Left lung (tissue), 10 donors: ENCODE data around the gene PIK3C2G. TPM values are rescaled to one million over a fixed set of nuclear protein-coding genes. Genes with fewer than 3 reads are reported as not detected.

Experiments
- ATAC-seq: fragments of 200-7000 bp; cut with Tn5 transposase; one replicate; pipeline ENCODE4 v1.9.1; 2020; ENCODE audit warnings: moderate library complexity
- DNase-seq, 4 donors: peaks; one replicate each; pipeline ENCODE4 v3.0.0-alpha.2; 2013 to 2020
- H3K27ac ChIP-seq, 2 donors: fragments of 200-600 bp; sonication (generic) in 1 of 2; one replicate each; pipeline versions ENCODE4 v1.5.0 to v1.8.0; 2020 to 2021
- H3K27me3 ChIP-seq, 2 donors: fragments of 200-600 bp; sonication (generic) in 1 of 2; one replicate each; pipeline versions ENCODE4 v1.5.0 to v1.8.0; 2020 to 2021
- H3K36me3 ChIP-seq, 2 donors: fragments of 200-600 bp; sonication (generic) in 1 of 2; one replicate each; pipeline versions ENCODE4 v1.5.0 to v1.8.0; 2020 to 2021
- H3K4me1 ChIP-seq, 2 donors: fragments of 200-600 bp; one replicate each; pipeline ENCODE4 v1.8.0; 2021
- H3K4me3 ChIP-seq, 2 donors: fragments of 200-600 bp; sonication (generic) in 1 of 2; one replicate each; pipeline versions ENCODE4 v1.5.0 to v1.8.0; 2020 to 2021; ENCODE audit warnings: mild to moderate bottlenecking in 1 of 2
- H3K9me3 ChIP-seq, 2 donors: fragments of 200-600 bp; sonication (generic) in 1 of 2; one replicate each; pipeline versions ENCODE4 v1.5.0 to v1.8.0; 2020 to 2021
- intact Hi-C, 2 donors: fragments of 100-400 bp; cut with DNase I; formaldehyde crosslinking; loops; one replicate each; pipeline versions ENCODE4 v1.11.2 to v1.14.2; 2022
- polyA plus RNA-seq, 6 donors: library from polyadenylated mRNA; unstranded; fragments of 120-200 nt; gene quantifications; one replicate each; pipeline ENCODE4 v1.2.1, GENCODE V29; 2013; ENCODE audit not compliant: insufficient read length in 6 of 6
- total RNA-seq, 2 donors: library from RNA; stranded (reverse); fragmentation: NEBNext Ultra II Directional; extraction: Animal tissue kit (Norgen Biotek cat#: 25700); gene quantifications; one replicate each; pipeline ENCODE4 v1.2.1, GENCODE V29; 2021
- TF ChIP-seq, protein P1 (sequence below), 2 donors: fragments of 200-600 bp; sonication (generic) in 1 of 2; IDR thresholded peaks; one replicate each; pipeline versions ENCODE4 v1.5.0 to v1.8.0; 2021; ENCODE audit warnings: antibody characterized with exemption in 2 of 2
- donor health status: DM: no; HTN: yes; CAD: no.
- donor health status: DM: no; HTN: no; CAD: no.

The PIK3C2G gene
- total and polyA plus RNA-seq, 8 donors: 0.13 to 28.1 (median 17.9) TPM

DNA sequence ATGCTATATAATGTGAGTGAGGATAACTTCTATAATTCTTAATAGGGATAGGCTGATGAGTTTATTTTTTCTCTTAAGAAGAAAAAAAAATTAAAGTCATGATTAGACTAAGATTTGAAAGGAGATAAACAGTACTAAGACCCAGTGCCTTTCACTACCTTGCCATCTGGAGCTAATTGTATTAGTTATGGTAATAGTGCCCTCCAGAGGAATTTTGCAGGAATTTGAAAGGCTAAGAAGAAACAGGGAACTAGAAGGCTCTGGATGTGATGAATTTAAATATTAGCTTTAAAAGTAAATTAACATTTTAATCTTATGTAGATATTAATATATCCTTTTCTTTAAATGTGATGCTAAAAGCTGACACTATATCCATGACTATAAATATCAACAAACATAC is 36.6 kb upstream of the PIK3C2G start:
- TF ChIP-seq, protein P1, sequence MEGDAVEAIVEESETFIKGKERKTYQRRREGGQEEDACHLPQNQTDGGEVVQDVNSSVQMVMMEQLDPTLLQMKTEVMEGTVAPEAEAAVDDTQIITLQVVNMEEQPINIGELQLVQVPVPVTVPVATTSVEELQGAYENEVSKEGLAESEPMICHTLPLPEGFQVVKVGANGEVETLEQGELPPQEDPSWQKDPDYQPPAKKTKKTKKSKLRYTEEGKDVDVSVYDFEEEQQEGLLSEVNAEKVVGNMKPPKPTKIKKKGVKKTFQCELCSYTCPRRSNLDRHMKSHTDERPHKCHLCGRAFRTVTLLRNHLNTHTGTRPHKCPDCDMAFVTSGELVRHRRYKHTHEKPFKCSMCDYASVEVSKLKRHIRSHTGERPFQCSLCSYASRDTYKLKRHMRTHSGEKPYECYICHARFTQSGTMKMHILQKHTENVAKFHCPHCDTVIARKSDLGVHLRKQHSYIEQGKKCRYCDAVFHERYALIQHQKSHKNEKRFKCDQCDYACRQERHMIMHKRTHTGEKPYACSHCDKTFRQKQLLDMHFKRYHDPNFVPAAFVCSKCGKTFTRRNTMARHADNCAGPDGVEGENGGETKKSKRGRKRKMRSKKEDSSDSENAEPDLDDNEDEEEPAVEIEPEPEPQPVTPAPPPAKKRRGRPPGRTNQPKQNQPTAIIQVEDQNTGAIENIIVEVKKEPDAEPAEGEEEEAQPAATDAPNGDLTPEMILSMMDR (IDR thresholded peaks at IDR 0.05): peak in 1 of 2 donors; percentile 40
- Histone ChIP-seq H3K27me3 (no peaks in the 10 kb centered on the region), H3K4me1 (no peaks in the 10 kb centered on the region), H3K27ac (no peak overlapping the region), H3K36me3 (no peaks in the 10 kb centered on the region), H3K4me3 (no peak overlapping the region), H3K9me3 (no peaks in the 10 kb centered on the region)
- DNase-seq (peak in 2 of 4 donors; percentile 17 to 45), ATAC-seq (peak; percentile 70)
- intact Hi-C loops: no loop called here

DNA sequence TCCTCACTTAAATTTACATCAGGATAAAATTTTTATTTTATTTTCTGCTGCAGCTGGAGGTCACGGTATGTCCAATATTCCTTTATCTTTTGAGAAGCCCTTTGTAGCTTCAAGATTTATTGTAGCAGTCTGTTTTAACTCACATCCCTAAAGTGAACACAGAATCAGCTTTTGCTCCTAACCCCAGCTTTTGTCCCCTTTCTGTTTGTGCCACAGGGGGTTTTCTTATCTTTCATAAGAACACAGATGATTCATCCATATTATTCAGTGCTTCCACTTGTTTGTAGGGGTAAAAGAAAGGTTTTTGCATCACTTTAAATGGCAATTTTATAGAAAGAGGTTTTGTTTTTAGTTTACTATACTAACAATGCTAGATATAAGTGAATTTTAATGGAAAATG is 21.8 kb upstream of the PIK3C2G start:
- no peaks in the 10 kb centered on the region for H3K4me1 ChIP-seq
- ATAC-seq: no peak

DNA sequence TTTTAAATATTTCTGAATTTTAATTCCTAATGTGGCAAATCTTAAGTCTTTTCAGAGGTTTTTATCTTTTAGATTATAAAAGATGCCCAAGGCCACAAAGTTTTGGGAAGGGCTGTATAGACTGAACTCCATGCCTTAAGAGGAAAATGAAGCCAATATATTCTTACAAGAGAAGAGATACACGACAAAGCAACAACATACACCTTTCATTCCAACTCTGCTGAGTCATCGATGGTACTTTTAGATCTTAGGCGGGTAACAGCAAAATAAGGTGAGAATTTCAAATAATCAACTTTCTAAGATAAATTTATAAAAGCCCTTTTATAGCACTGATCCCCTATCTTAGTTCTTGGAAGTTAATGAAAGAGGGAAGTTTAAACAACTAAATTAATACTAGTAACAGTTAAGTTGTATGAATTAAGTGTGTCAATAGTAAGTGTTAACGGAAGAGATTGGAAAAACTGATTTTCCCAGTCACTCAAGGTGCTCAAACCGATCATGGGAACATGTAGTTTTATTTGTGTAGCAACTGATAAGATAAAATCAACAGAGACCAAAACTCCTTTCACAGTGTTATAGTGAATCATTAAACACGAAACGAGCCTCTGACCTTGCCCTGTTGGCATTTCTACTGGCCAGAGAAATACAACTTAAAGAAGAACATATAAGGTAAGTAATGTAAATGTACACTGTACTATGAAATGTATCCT is 18.8 kb upstream of the PIK3C2G start:
- no peak overlapping the region for H3K4me3 ChIP-seq
- H3K27me3 ChIP-seq: no peaks in the 10 kb centered on the region
- no peaks in the 10 kb centered on the region for H3K36me3 ChIP-seq
- TF ChIP-seq, protein P1 (IDR thresholded peaks at IDR 0.05): no peak
- H3K4me1 ChIP-seq: no peaks in the 10 kb centered on the region
- peak; percentile 74 for ATAC-seq
- H3K27ac ChIP-seq: no peak overlapping the region
- intact Hi-C loops: no loop called here
- H3K9me3 ChIP-seq: peaks cover 0 to under 1% of the 10 kb centered on the region in 2 donors
- DNase-seq: no peak

More for the DNA sequence above, 21.8 kb upstream of the PIK3C2G start:
- intact Hi-C loops: no loop called here
- H3K36me3 ChIP-seq: no peaks in the 10 kb centered on the region
- no peaks in the 10 kb centered on the region for H3K27me3 ChIP-seq
- TF ChIP-seq, protein P1 (IDR thresholded peaks at IDR 0.05): no peak
- no peak overlapping the region for H3K27ac ChIP-seq
- no peak for DNase-seq
- no peak overlapping the region for H3K4me3 ChIP-seq
- H3K9me3 ChIP-seq: peaks cover 0 to 25% of the 10 kb centered on the region in 2 donors

DNA sequence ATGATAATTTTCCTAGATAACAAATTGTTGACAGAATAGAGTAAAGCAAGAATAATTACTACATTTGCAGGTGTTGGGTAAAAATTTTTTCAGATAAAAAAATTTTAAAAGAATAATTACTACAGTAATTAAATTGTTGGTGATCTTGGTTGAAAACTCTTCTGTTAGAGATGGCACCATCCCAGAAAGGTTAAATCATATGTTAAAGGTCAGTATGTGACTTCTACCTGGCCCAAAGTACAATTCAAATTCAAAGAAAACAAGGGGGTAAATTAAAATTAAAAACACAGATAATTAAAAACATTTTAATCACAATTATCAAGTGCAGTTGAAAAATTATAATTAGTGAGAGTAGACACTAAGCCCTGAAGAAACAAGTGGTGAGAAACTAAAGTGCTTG is 18.1 kb upstream of the PIK3C2G start:
- no peak overlapping the region for H3K4me3 ChIP-seq
- intact Hi-C loops: no loop called here
- H3K27ac ChIP-seq: no peak overlapping the region
- no peaks in the 10 kb centered on the region for H3K4me1 ChIP-seq
- no peaks in the 10 kb centered on the region for H3K9me3 ChIP-seq
- H3K27me3 ChIP-seq: no peaks in the 10 kb centered on the region
- DNase-seq (no peak), ATAC-seq (no peak)
- TF ChIP-seq, protein P1 (IDR thresholded peaks at IDR 0.05): no peak
- no peaks in the 10 kb centered on the region for H3K36me3 ChIP-seq

DNA sequence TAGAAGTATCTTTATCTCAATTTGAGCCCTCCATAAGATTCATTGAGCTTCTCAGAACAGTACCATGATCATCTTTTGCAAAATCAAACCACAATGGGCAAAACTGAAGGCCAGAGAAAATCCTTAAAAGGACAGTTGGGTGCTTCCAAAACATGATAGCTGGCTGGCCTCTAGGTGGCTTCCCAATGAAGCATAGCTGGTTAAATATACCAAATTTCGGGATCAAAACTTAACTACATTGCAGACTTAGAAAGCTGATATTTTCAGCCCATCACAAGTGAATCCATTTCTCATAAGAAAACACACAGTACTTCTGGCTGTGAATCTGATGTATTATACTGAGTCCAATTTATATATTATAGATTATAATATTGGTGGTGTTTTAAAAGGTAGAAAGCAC is 15.3 kb upstream of the PIK3C2G start:
- no peaks in the 10 kb centered on the region for H3K36me3 ChIP-seq
- DNase-seq (no peak), ATAC-seq (no peak)
- H3K4me3 ChIP-seq: no peak overlapping the region
- H3K9me3 ChIP-seq: no peaks in the 10 kb centered on the region
- H3K27me3 ChIP-seq: no peaks in the 10 kb centered on the region
- no peak overlapping the region for H3K27ac ChIP-seq
- intact Hi-C loops: no loop called here
- H3K4me1 ChIP-seq: no peaks in the 10 kb centered on the region
- TF ChIP-seq, protein P1 (IDR thresholded peaks at IDR 0.05): no peak
